HepG2 (cell line): ENCODE data around the gene ALOXE3. TPM values are rescaled to one million over a fixed set of nuclear protein-coding genes. Genes with fewer than 3 reads are reported as not detected.
A peak's percentile ranks its signal among the peaks of the same experiment; 100 is the strongest.

ENCODE experiments used
- ATAC-seq: fragments of 200-7000 bp; cut with Tn5 transposase; 3 replicates; pipeline ENCODE4 v1.9.1; 2020; ENCODE audit warnings: mild to moderate bottlenecking, moderate library complexity
- BruUV-seq: library from RNA; stranded (reverse); fragments of 400-500 nt; replicated peaks from 2 replicates; lab custom pipeline; 2021; lab: Mats Ljungman, UMichigan
- CTCF ChIA-PET: fragments of 300-600 bp; formaldehyde crosslinking; extraction: SDS; loops from one replicate; lab custom pipeline; 2021; ENCODE audit warnings: low total read pairs, inconsistent platforms, low intra/inter-chr PET ratio; lab: Yijun Ruan, JAX
- POLR2A ChIA-PET: fragments of 350-600 bp; sonication (Branson Sonifier 250); formaldehyde crosslinking; loops from one replicate; lab custom pipeline; 2020; ENCODE audit warnings: antibody characterized with exemption, inconsistent platforms; lab: Yijun Ruan, JAX
- DNase-seq: peaks from one replicate; pipeline ENCODE4 v3.0.0-alpha.2; 2015; ENCODE audit warnings: low spot score
- FAIRE-seq: peaks from 3 replicates; lab custom pipeline; 2011; peaks lifted over from hg19 to GRCh38; lab: Jason Lieb, UNC
- H2AFZ ChIP-seq: one replicate; pipeline ENCODE4 v1.6.1; 2011; ENCODE audit warnings: low read length, inconsistent platforms
- H3K27ac ChIP-seq: fragments of 300-600 bp; 3 replicates; pipeline ENCODE4 v1.8.0; 2011; ENCODE audit warnings: mixed run types, mild to moderate bottlenecking, mixed read lengths, low read length, inconsistent platforms; ENCODE audit not compliant: insufficient read depth; ENCODE audit errors: extremely low read length
- H3K27me3 ChIP-seq, 2 experiments: fragments of 200-600 bp in 1 of 2; 2 replicates in 1 of 2; 3 replicates in 1 of 2; pipeline versions ENCODE4 v1.6.0 to v1.8.0; 2011; ENCODE audit warnings: low read length in 2 of 2, mild to moderate bottlenecking in 2 of 2, moderate library complexity in 2 of 2, inconsistent platforms in 1 of 2; ENCODE audit not compliant: insufficient read depth in 2 of 2, control insufficient read depth in 1 of 2
- H3K36me3 ChIP-seq, 2 experiments: fragments of 200-600 bp in 1 of 2; replicated peaks in 1 of 2; 2 replicates in 1 of 2; 3 replicates in 1 of 2; pipeline versions ENCODE4 v1.5.1 to v1.8.0; 2011; ENCODE audit warnings: low read length in 2 of 2, inconsistent platforms in 1 of 2; ENCODE audit not compliant: insufficient read depth in 2 of 2, control insufficient read depth in 1 of 2
- H3K4me1 ChIP-seq: 2 replicates; pipeline ENCODE4 v1.5.1; 2012; ENCODE audit warnings: low read length, inconsistent platforms; ENCODE audit not compliant: insufficient read depth
- H3K4me2 ChIP-seq: 2 replicates; pipeline ENCODE4 v1.6.0; 2011; ENCODE audit warnings: low read depth, low read length, inconsistent platforms
- H3K4me3 ChIP-seq, 3 experiments: fragments of 200-600 bp in 1 of 3; sonication (generic), shearing (Covaris generic) in 1 of 3; replicated peaks in 1 of 3; 2 replicates each; pipeline ENCODE4 v1.5.1; 2011 to 2016; ENCODE audit warnings: low read length in 3 of 3, inconsistent platforms in 2 of 3, low read depth in 2 of 3, mild to moderate bottlenecking in 2 of 3, control low read depth in 1 of 3, mixed read lengths in 1 of 3; ENCODE audit not compliant: insufficient read depth in 1 of 3
- H3K79me2 ChIP-seq: one replicate; pipeline ENCODE4 v1.6.1; 2011; ENCODE audit warnings: low read length, inconsistent platforms; ENCODE audit not compliant: insufficient read depth
- H3K9ac ChIP-seq: 2 replicates; pipeline ENCODE4 v1.6.0; 2011; ENCODE audit warnings: mild to moderate bottlenecking, low read depth, low read length, inconsistent platforms; ENCODE audit not compliant: insufficient read depth
- H3K9me3 ChIP-seq: 2 replicates; pipeline ENCODE4 v1.5.1; 2012; ENCODE audit warnings: mild to moderate bottlenecking, low read length
- H4K20me1 ChIP-seq: 2 replicates; pipeline ENCODE4 v1.6.0; 2011; ENCODE audit warnings: inconsistent platforms, mild to moderate bottlenecking, low read length, moderate library complexity; ENCODE audit not compliant: insufficient read depth
- ARID5B ChIP-seq: IDR thresholded peaks from 2 replicates; pipeline ENCODE4 v1.4.0; 2020; ENCODE audit warnings: mild to moderate bottlenecking, missing genetic modification reagents
- CAMTA2 ChIP-seq: sonication (generic); formaldehyde crosslinking; IDR thresholded peaks from 2 replicates; pipeline ENCODE4 v1.4.0; 2020; ENCODE audit warnings: mild to moderate bottlenecking, missing genetic modification reagents, borderline replicate concordance
- HNRNPK ChIP-seq: fragments of 200-400 bp; formaldehyde crosslinking; IDR thresholded peaks from 2 replicates; pipeline ENCODE4 v1.6.1; 2018; ENCODE audit warnings: low read length, low read depth, moderate library complexity, mild to moderate bottlenecking; ENCODE audit not compliant: poor library complexity, severe bottlenecking
- ISL2 ChIP-seq: sonication (generic); formaldehyde crosslinking; IDR thresholded peaks from 2 replicates; pipeline ENCODE4 v1.5.0; 2020; ENCODE audit warnings: missing genetic modification reagents
- KDM5A ChIP-seq: fragments of 200-600 bp; sonication (generic); IDR thresholded peaks from 2 replicates; pipeline ENCODE4 v1.7.0; 2018; ENCODE audit warnings: antibody characterized with exemption, mild to moderate bottlenecking, low read length, borderline replicate concordance
- MED1 ChIP-seq: sonication (generic); formaldehyde crosslinking; IDR thresholded peaks from 2 replicates; pipeline ENCODE4 v1.4.0; 2020; ENCODE audit warnings: missing genetic modification reagents
- MIER2 ChIP-seq: IDR thresholded peaks from 2 replicates; pipeline ENCODE4 v1.6.1; 2016; ENCODE audit warnings: missing biosample characterization, missing genetic modification reagents
- MTF2 ChIP-seq: sonication (generic); formaldehyde crosslinking; IDR thresholded peaks from 2 replicates; pipeline ENCODE4 v1.5.0; 2020; ENCODE audit warnings: missing genetic modification reagents, borderline replicate concordance
- RCOR2 ChIP-seq: IDR thresholded peaks from 2 replicates; pipeline ENCODE4 v1.6.1; 2016; ENCODE audit warnings: missing biosample characterization, missing genetic modification reagents
- ZNF441 ChIP-seq: sonication (generic); formaldehyde crosslinking; IDR thresholded peaks from 2 replicates; pipeline ENCODE4 v1.7.0; 2021; ENCODE audit warnings: missing genetic modification reagents, borderline replicate concordance
- ZNF570 ChIP-seq: sonication (generic); formaldehyde crosslinking; IDR thresholded peaks from 2 replicates; pipeline ENCODE4 v1.4.0; 2020; ENCODE audit warnings: mild to moderate bottlenecking, missing genetic modification reagents, borderline replicate concordance
- WGBS: methylation state at CpG from one replicate; pipeline ENCODE4 v1.1.6; 2017; ENCODE audit warnings: low lambda C conversion rate; 5-methylcytosine and 5-hydroxymethylcytosine counted together
- in situ Hi-C: cut with HindIII; loops from 2 replicates; pipeline ENCODE4 v1.10.0; 2017; ENCODE audit warnings: low pct_unique_long_range_greater_than_20kb; ENCODE audit not compliant: extremely low pct_ligation_motif_present
- intact Hi-C: fragments of 100-400 bp; cut with micrococcal nuclease; formaldehyde crosslinking; loops from one replicate; pipeline ENCODE4 v1.10.0; 2022; ENCODE audit not compliant: unreplicated experiment
- polyA plus RNA-seq, 8 experiments: library from polyadenylated mRNA; depleted of rRNA in 3 of 8; stranded (reverse) in 7 of 8; unstranded in 1 of 8; fragments of >200 nt; fragmentation: Illumina TruSeq in 4 of 8; extraction: Trizol in 4 of 8; gene quantifications; 2 replicates each; pipeline versions ENCODE4 v1.2.1 to v1.2.3, GENCODE V29; 2011 to 2016; ENCODE audit warnings: low read depth in 4 of 8, missing spikeins in 1 of 8, mixed read lengths in 1 of 8; ENCODE audit not compliant: insufficient read depth in 1 of 8
- total RNA-seq, 5 experiments: library from RNA; depleted of rRNA; stranded (reverse); fragments of >200 nt; fragmentation: Illumina TruSeq; extraction: Trizol; gene quantifications; 2 replicates each; pipeline ENCODE4 v1.2.3, GENCODE V29; 2016; ENCODE audit warnings: low read depth in 1 of 5

Gene ALOXE3
- total and polyA plus RNA-seq, 2 of the 13 experiments (the other 11 are each of a cell fraction or from before 2014, with no cell fraction given) = 0.07 TPM; not detected in 1

- Histone ChIP-seq H3K27me3 (peaks cover 5 to 44% of the 10 kb centered on the region in 2 experiments; a peak in 4 of 5 replicates), H3K9ac (no peak overlapping the region), H3K4me2 (no peak overlapping the region), H3K27ac (no peak overlapping the region), H3K4me3 (no peak overlapping the region), H3K36me3 (no peaks in the 10 kb centered on the region), H2AFZ (no peak overlapping the region), H4K20me1 (no peaks in the 10 kb centered on the region), H3K4me1 (no peaks in the 10 kb centered on the region; the same call in 1 of the 2 replicates), H3K79me2 (no peaks in the 10 kb centered on the region), H3K9me3 (no peaks in the 10 kb centered on the region)
- intact Hi-C loops (loop anchor here (2.0 kb wide), 1 partner anchor 23 kb away; the partner anchor contains the start of gene ALOXE3), in situ Hi-C loops (no loop called here)
- POLR2A ChIA-PET = no interaction called here
- peak; percentile 44; the same call in 2 of the 3 replicates for ATAC-seq
- no peak for FAIRE-seq
- WGBS = 0% methylated on average over 4 of the region's 6 CpGs
- TF ChIP-seq RCOR2 (CRISPR knock-in tag) (no peak), MIER2 (CRISPR knock-in tag) (no peak), MTF2 (CRISPR knock-in tag) (no peak), ZNF441 (no peak), ISL2 (no peak), CAMTA2 (no peak), ARID5B (CRISPR knock-in tag) (no peak), ZNF570 (CRISPR knock-in tag) (no peak), HNRNPK (no peak), MED1 (CRISPR knock-in tag) (no peak), KDM5A (no peak)
- CTCF ChIA-PET = no interaction called here
- DNase-seq = no peak
- BruUV-seq = no TSS peak
These were observed 23.0 kb downstream of the ALOXE3 start for GRCh38 chr17:8095361-8095760.
